Activated naive CD8-positive, alpha-beta T cell treated with anti-CD3 and anti-CD28 coated beads, Interleukin-2, amount 10 ng/mL, durations not matched to agents 7 days and 5 days (primary cell): ENCODE measurements around the gene LRTM1. TPM values are rescaled to one million over a fixed set of nuclear protein-coding genes. Genes with fewer than 3 reads are reported as not detected.

Experiments used
- ATAC-seq: fragments of 150-1000 bp; cut with Tn5 transposase; one replicate; pipeline ENCODE4 v1.10.0; 2021; ENCODE audit warnings: low read depth, moderate library complexity
- POLR2A ChIA-PET: fragments of 350-600 bp; sonication (Branson Sonifier 250); formaldehyde crosslinking; loops from one replicate; lab custom pipeline; 2021; ENCODE audit warnings: antibody characterized with exemption; lab: Charles Lee
- DNase-seq: peaks from one replicate; pipeline ENCODE4 v3.0.0; 2021
- H3K27ac Mint-ChIP-seq: one replicate; pipeline ENCODE4 v1.8.0; 2022; ENCODE audit warnings: mild to moderate bottlenecking, mixed read lengths
- H3K27me3 Mint-ChIP-seq: one replicate; pipeline ENCODE4 v1.8.0; 2022; ENCODE audit warnings: mild to moderate bottlenecking, moderate library complexity, mixed read lengths
- H3K36me3 Mint-ChIP-seq: one replicate; pipeline ENCODE4 v1.8.0; 2021; ENCODE audit warnings: mild to moderate bottlenecking, mixed read lengths
- H3K4me1 Mint-ChIP-seq: one replicate; pipeline ENCODE4 v1.8.0; 2021; ENCODE audit warnings: mixed read lengths
- H3K4me3 Mint-ChIP-seq: one replicate; pipeline ENCODE4 v1.8.0; 2022; ENCODE audit warnings: mild to moderate bottlenecking, moderate library complexity, mixed read lengths
- H3K9me3 Mint-ChIP-seq: one replicate; pipeline ENCODE4 v1.8.0; 2021; ENCODE audit warnings: mixed read lengths
- total RNA-seq, 2 experiments: library from RNA; stranded (reverse); gene quantifications; one replicate each; pipeline ENCODE4 v1.2.3, GENCODE V29; 2021

The LRTM1 gene
- not detected for total RNA-seq

DNA sequence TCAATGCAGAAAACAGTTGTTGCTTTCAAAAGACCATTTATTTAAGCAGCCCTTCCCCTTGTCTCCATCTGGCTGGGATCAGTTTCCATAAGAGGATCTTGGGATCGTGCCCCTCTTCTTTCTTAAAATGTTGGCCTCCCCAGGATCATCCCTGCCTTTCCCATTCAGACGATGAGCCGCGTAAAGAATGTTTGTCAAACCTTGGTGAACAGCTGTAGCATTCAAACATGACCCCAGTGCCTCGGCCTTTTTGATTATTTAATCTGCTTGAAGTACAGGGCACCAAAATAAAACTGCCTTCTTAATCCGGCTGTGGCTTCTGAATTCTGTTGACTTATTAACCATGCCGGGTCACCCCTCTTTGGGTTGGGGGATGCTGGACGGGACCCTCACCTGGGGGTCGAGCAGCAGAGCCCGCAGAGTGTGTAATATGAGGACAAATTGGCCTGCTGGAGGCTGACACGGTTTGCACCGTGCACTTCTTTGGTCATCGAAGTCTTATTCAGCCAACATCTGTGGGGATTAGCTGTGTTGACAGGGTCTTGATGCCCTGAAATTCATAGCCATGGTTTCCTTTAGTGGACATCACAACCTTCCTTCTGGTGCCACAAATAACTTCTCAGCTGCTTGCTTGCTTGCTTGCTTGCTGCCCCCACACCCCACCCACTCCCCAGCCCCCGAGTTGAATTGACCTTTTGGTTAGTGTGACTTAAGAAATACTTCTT, at the start of gene LRTM1:
Gene LRTM1 (minus strand): TSS at position 14 of the 725 bp plus-strand sequence. CDS start 148 bp downstream, outside the sequence.
- ATAC-seq (no peak), DNase-seq (no peak)
- Mint-ChIP-seq H3K27ac (no peak within 1 kb of the TSS), H3K4me3 (no peak within 1 kb of the TSS), H3K36me3 (no peaks in the 10 kb centered on the region), H3K9me3 (peaks cover 4% of the 10 kb centered on the region), H3K27me3 (no peaks in the 10 kb centered on the region), H3K4me1 (no peaks in the 10 kb centered on the region)
- POLR2A ChIA-PET, result no interaction called here

GRCh38 chr3:54977439-54977838, 49.6 kb upstream of the LRTM1 start:
- H3K27ac Mint-ChIP-seq, result no peak overlapping the region
- no peak for ATAC-seq
- POLR2A ChIA-PET, result no interaction called here
- H3K36me3 Mint-ChIP-seq, result no peaks in the 10 kb centered on the region
- DNase-seq, result no peak
- H3K27me3 Mint-ChIP-seq, result no peaks in the 10 kb centered on the region
- H3K4me1 Mint-ChIP-seq, result no peaks in the 10 kb centered on the region
- no peak overlapping the region for H3K4me3 Mint-ChIP-seq
- H3K9me3 Mint-ChIP-seq, result no peaks in the 10 kb centered on the region

- POLR2A ChIA-PET, result no interaction called here
- Mint-ChIP-seq H3K27ac (no peak overlapping the region), H3K9me3 (peaks cover 4% of the 10 kb centered on the region), H3K4me3 (no peak overlapping the region), H3K36me3 (no peaks in the 10 kb centered on the region), H3K4me1 (no peaks in the 10 kb centered on the region), H3K27me3 (no peaks in the 10 kb centered on the region)
- DNase-seq (no peak), ATAC-seq (no peak)
Observed at GRCh38 chr3:54970895-54971294, 43.0 kb upstream of the LRTM1 start.

DNA sequence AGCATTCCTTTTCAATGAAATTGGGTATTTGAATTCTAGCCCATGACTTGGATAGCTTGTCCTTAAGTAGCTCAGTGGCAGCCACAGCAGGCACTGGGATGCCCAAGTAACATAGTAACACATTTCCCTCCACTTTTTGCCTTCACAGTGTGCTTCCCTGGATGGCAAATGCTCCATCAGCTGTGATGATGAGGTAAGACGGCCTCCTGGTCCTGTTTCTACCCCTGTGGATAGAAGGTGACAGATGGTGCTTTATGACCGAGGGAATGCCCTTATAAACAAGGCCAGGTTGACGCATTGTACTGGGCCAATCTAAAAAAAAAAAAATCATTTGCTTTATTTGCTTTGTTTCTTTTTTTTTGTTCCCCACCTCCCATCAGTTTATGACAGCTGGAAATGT, 41.8 kb upstream of the LRTM1 start:
- H3K4me3 Mint-ChIP-seq, result no peak overlapping the region
- POLR2A ChIA-PET, result no interaction called here
- H3K4me1 Mint-ChIP-seq, result no peaks in the 10 kb centered on the region
- H3K36me3 Mint-ChIP-seq, result no peaks in the 10 kb centered on the region
- H3K27me3 Mint-ChIP-seq, result no peaks in the 10 kb centered on the region
- peaks cover 4% of the 10 kb centered on the region for H3K9me3 Mint-ChIP-seq
- no peak for ATAC-seq
- H3K27ac Mint-ChIP-seq, result no peak overlapping the region
- no peak for DNase-seq

DNA sequence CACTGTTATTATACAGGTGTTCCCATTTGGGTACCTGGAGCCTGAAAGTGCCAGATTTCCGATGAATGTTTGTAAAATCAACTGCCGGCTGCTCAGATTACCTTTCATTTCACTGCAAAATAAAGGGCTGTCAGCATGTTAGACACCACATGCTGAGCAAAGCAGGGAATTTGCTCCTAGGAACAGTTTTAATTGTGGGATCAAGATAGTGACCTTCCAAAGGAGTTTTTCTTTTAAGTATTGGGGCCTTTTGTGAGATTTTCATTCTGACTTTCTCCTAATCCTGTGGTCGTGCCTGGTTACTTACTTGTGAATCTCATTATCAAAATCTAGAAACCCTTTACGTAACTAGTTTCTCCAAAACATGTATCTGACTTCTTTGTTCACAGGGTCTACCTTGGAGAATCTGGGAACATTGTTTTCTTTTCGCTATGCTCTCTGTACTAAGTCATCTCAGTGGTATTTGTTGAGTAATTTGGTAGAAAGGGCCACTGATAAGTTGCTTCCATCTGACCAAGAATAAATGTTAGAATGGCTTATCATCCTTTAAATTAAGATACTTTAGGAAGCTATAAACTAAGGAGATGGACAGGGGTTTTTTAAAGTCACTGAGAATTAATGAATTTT, 40.8 kb upstream of the LRTM1 start:
- POLR2A ChIA-PET, result no interaction called here
- Mint-ChIP-seq H3K36me3 (no peaks in the 10 kb centered on the region), H3K27ac (no peak overlapping the region), H3K4me1 (no peaks in the 10 kb centered on the region), H3K9me3 (peaks cover 4% of the 10 kb centered on the region), H3K4me3 (no peak overlapping the region), H3K27me3 (no peaks in the 10 kb centered on the region)
- ATAC-seq (no peak), DNase-seq (no peak)

GRCh38 chr3:54967731-54968161, 39.9 kb upstream of the LRTM1 start:
- H3K27ac Mint-ChIP-seq, result no peak overlapping the region
- no peaks in the 10 kb centered on the region for H3K4me1 Mint-ChIP-seq
- no peak for ATAC-seq
- H3K27me3 Mint-ChIP-seq, result no peaks in the 10 kb centered on the region
- no peak overlapping the region for H3K4me3 Mint-ChIP-seq
- H3K9me3 Mint-ChIP-seq, result peaks cover 4% of the 10 kb centered on the region
- H3K36me3 Mint-ChIP-seq, result no peaks in the 10 kb centered on the region
- no peak for DNase-seq
- POLR2A ChIA-PET, result no interaction called here

DNA sequence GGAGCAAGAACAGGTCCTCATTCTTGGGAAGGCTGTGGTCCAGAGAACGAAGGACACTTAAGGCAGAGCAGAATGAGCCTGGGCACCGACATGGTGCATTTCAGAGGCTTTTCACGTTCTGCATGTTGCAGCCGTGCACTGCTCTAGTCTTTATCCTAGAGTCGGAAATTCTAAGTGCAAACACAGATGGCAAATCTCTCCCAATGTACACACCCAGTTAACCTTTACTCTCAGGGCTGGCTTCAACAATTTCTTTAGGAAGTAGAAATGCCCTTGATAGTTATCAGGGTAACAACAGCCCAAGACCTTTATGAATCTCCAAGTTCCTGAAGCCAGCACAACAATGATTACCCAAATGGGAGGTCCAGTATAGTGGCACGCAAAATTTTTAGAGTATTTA, 39.1 kb upstream of the LRTM1 start:
- H3K4me3 Mint-ChIP-seq, result no peak overlapping the region
- H3K36me3 Mint-ChIP-seq, result no peaks in the 10 kb centered on the region
- H3K27ac Mint-ChIP-seq, result no peak overlapping the region
- no peak for DNase-seq
- H3K4me1 Mint-ChIP-seq, result no peaks in the 10 kb centered on the region
- H3K27me3 Mint-ChIP-seq, result no peaks in the 10 kb centered on the region
- peaks cover 4% of the 10 kb centered on the region for H3K9me3 Mint-ChIP-seq
- POLR2A ChIA-PET, result no interaction called here
- no peak for ATAC-seq

- no peak overlapping the region for H3K27ac Mint-ChIP-seq
Observed at GRCh38 chr3:54965746-54966145, 37.9 kb upstream of the LRTM1 start.

GRCh38 chr3:54964081-54964480, 36.2 kb upstream of the LRTM1 start:
- POLR2A ChIA-PET, result no interaction called here
- Mint-ChIP-seq H3K27ac (no peak overlapping the region), H3K27me3 (no peaks in the 10 kb centered on the region), H3K4me1 (no peaks in the 10 kb centered on the region), H3K36me3 (no peaks in the 10 kb centered on the region), H3K4me3 (no peak overlapping the region), H3K9me3 (no peaks in the 10 kb centered on the region)
- no peak for DNase-seq
- no peak for ATAC-seq

More at GRCh38 chr3:54965746-54966145, 37.9 kb upstream of the LRTM1 start:
- Mint-ChIP-seq H3K4me1 (no peaks in the 10 kb centered on the region), H3K4me3 (no peak overlapping the region), H3K27me3 (no peaks in the 10 kb centered on the region), H3K9me3 (no peaks in the 10 kb centered on the region), H3K36me3 (no peaks in the 10 kb centered on the region)
- ATAC-seq (no peak), DNase-seq (no peak)
- POLR2A ChIA-PET, result no interaction called here

DNA sequence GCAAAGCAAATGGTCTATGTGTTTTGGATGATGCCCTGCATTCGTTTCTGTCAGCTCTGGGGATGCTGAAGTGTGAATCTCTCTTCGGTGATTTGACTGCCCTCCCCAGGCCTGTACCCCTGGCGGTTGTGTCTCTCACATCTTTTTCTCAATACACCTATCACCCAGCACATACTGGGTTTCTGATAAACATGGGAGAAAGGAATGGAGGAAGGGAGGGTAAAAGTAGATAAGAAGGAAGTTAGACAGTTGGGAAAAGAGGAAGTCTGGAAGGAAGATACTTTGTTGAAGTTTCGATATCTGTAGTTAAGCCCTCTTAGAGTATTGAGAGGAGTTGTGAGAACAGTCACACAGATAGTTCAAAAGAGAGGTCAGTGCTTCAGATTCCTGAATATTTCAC, 35.8 kb upstream of the LRTM1 start:
- Mint-ChIP-seq H3K27ac (no peak overlapping the region), H3K4me3 (no peak overlapping the region), H3K9me3 (no peaks in the 10 kb centered on the region), H3K27me3 (no peaks in the 10 kb centered on the region), H3K36me3 (no peaks in the 10 kb centered on the region), H3K4me1 (no peaks in the 10 kb centered on the region)
- POLR2A ChIA-PET, result no interaction called here
- ATAC-seq (no peak), DNase-seq (no peak)

DNA sequence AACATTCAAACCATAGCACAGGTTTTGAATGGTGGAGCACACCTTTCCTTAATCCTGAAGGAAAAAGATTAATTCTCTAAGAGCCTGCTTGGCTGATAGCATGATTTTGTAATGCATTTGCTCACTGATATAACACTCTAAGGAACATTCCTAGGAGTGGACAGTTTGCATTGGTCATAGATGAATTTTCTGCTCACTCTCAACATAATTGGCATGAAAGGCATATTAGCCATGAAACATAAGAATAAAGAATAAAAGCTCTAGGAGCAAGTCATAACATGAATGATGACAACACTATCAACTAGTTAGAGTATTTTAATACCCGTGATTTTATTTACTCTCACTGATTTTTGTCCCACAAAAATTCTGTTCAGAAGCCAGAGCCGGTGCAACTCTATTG, 34.3 kb upstream of the LRTM1 start:
- DNase-seq, result no peak
- Mint-ChIP-seq H3K36me3 (no peaks in the 10 kb centered on the region), H3K4me3 (no peak overlapping the region), H3K4me1 (no peaks in the 10 kb centered on the region), H3K27ac (no peak overlapping the region), H3K9me3 (no peaks in the 10 kb centered on the region), H3K27me3 (no peaks in the 10 kb centered on the region)
- ATAC-seq, result no peak
- POLR2A ChIA-PET, result no interaction called here

DNA sequence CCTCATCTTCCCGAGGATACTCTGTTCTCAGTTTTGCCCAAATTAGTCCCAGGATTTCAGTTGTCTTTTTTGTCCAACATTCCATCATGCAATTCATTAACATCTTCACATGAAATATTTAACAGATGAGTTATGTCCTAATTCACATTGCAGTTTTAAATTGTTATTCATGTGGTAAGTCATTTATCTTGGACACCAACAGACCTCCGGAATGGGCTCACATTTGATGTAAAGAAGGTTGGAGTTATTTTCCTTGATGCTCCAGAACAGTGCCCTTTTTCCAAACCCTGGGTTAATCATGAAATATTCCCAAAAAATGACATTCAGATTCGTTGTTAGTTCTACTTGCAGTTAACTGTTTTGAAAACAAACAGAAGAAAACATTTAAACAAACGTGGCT, 32.8 kb upstream of the LRTM1 start:
- Mint-ChIP-seq H3K27ac (no peak overlapping the region), H3K36me3 (no peaks in the 10 kb centered on the region), H3K4me3 (no peak overlapping the region), H3K4me1 (no peaks in the 10 kb centered on the region), H3K27me3 (no peaks in the 10 kb centered on the region), H3K9me3 (no peaks in the 10 kb centered on the region)
- ATAC-seq, result no peak
- no peak for DNase-seq
- POLR2A ChIA-PET, result no interaction called here

DNA sequence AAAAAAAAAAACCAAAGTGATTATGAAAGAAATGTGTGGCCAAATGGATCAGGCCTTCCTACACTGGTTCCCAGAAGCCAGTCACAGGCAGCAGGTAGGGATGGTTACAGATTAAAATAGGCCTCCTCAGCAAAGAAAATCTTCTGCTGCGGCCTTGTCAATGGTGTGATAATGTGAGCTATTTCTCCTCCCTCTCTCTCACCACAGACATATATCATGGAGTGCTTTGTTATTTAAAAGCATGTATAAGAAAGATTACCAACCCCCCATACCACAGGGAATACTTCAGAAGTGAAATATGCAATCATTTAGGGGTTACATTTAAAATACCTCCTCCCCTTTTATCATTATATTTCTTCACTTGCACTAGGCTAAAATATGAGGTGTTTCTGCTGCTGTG, 32.2 kb upstream of the LRTM1 start:
- DNase-seq (no peak), ATAC-seq (no peak)
- no peaks in the 10 kb centered on the region for H3K27me3 Mint-ChIP-seq
- no peaks in the 10 kb centered on the region for H3K4me1 Mint-ChIP-seq
- no peaks in the 10 kb centered on the region for H3K9me3 Mint-ChIP-seq
- no peak overlapping the region for H3K27ac Mint-ChIP-seq
- H3K36me3 Mint-ChIP-seq, result no peaks in the 10 kb centered on the region
- H3K4me3 Mint-ChIP-seq, result no peak overlapping the region
- POLR2A ChIA-PET, result no interaction called here

- Mint-ChIP-seq H3K27ac (no peak overlapping the region), H3K4me1 (no peaks in the 10 kb centered on the region), H3K9me3 (no peaks in the 10 kb centered on the region), H3K36me3 (no peaks in the 10 kb centered on the region), H3K4me3 (no peak overlapping the region), H3K27me3 (no peaks in the 10 kb centered on the region)
- POLR2A ChIA-PET, result no interaction called here
- DNase-seq (no peak), ATAC-seq (no peak)
Observed at GRCh38 chr3:54957711-54958110, 29.9 kb upstream of the LRTM1 start.
